Omental fat pad (tissue), 4 donors: Measurements from ENCODE around the gene RGS9. TPM values are rescaled to one million over a fixed set of nuclear protein-coding genes. Genes with fewer than 3 reads are reported as not detected.

ENCODE experiments used
- ATAC-seq: fragments of 150-250 bp; one replicate; pipeline ENCODE4 v1.9.1; 2016; ENCODE audit warnings: mild to moderate bottlenecking, moderate library complexity; ENCODE audit not compliant: low FRiP score
- DNase-seq: peaks from one replicate; pipeline ENCODE4 v3.0.0-alpha.2; 2019; ENCODE audit warnings: low spot score
- total RNA-seq, 4 donors: library from RNA; depleted of rRNA; stranded (reverse); fragments of >200 nt; gene quantifications; one replicate each; pipeline ENCODE4 v1.1.0, GENCODE V29; 2016
- TF ChIP-seq, protein P1 (sequence below), 3 donors: fragments of 450-650 bp; IDR thresholded peaks; one replicate each; pipeline ENCODE4 v1.5.1; 2016 to 2017; ENCODE audit warnings: antibody characterized with exemption in 3 of 3, mild to moderate bottlenecking in 3 of 3, moderate library complexity in 2 of 3

Gene RGS9
- total RNA-seq, 4 donors from 2014 or later: 1.1 to 5.6 (median 3.4) TPM

DNA sequence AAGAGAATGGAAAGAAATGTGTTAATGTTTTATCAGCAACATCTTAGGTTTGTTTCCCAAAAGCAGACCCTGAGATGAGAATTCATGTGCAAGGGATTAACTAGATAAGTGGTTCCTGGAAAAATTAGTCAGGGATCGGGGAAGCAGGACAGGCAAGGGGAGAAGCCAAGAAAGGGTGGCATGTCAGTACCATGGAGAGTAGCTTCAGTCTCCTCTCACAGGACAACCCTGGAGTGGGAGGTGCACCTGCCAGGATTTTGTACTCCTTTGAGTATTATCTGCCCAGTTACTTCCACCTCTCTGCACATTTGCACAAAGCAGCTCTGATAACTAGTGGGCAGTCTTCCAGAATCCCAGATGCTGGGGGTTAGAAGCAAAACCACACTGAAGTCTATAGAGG, 117.0 kb downstream of the RGS9 start:
- ATAC-seq: no peak
- TF ChIP-seq, protein P1, sequence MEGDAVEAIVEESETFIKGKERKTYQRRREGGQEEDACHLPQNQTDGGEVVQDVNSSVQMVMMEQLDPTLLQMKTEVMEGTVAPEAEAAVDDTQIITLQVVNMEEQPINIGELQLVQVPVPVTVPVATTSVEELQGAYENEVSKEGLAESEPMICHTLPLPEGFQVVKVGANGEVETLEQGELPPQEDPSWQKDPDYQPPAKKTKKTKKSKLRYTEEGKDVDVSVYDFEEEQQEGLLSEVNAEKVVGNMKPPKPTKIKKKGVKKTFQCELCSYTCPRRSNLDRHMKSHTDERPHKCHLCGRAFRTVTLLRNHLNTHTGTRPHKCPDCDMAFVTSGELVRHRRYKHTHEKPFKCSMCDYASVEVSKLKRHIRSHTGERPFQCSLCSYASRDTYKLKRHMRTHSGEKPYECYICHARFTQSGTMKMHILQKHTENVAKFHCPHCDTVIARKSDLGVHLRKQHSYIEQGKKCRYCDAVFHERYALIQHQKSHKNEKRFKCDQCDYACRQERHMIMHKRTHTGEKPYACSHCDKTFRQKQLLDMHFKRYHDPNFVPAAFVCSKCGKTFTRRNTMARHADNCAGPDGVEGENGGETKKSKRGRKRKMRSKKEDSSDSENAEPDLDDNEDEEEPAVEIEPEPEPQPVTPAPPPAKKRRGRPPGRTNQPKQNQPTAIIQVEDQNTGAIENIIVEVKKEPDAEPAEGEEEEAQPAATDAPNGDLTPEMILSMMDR (IDR thresholded peaks at IDR 0.05): no peak
- DNase-seq: no peak

DNA sequence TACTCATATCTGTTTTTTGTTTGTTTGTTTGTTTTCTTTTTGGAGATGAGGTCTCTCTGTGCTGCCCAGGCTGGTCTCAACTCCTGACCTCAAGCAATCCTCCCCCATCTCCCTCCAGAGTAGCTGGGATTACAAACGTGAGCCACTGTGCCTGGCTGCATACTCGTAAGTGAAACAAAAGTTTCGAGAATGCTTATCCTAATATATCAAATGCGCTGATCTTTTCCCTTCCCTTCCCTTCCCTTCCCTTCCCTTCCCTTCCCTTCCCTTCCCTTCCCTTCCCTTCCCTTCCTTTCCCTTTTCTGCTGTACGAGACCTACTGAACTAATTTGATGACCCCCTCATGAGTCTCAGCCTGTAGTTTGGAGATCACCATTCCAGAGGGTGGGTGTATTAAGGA, 122.1 kb downstream of the RGS9 start:
- TF ChIP-seq, protein P1 (IDR thresholded peaks at IDR 0.05): no peak
- ATAC-seq: no peak
- no peak for DNase-seq

DNA sequence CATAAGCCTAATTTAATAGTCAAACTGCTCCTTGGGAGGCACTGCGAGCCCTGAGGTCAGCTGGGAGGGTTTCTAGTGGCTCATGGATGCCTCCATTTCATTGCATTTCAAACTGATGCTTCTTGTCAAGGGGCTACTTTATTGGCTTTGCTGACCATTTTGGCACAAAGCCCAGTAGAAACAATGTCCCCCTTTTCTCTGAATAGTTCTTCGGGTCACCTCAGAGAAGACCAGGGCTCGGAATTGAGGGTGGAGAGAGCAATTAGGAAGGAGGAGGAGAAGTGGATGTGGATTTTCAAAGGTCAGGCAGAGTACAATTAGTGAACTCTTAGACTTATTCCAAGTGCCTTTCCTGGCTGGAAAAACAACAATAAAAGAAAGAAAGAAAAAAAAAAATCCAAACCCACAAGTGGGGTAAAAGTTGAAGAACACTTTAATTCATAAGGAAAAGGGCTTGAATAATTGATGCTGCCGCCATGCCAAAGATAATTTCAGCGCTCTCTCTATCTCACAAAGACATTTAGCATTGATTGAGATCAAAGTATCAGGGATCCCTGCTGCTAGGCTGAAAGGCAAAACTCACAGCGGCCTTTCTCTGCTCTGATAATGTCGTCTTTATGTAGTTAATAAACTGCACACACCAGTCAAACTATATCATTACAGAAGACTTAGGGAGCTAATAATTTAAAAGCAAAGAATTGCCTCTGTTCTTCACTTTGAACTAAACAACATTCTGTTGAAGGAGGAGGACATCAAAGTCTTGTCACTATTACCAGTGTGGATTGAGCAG, 122.7 kb downstream of the RGS9 start:
- TF ChIP-seq, protein P1 (IDR thresholded peaks at IDR 0.05): no peak
- ATAC-seq: no peak
- DNase-seq: no peak

DNA sequence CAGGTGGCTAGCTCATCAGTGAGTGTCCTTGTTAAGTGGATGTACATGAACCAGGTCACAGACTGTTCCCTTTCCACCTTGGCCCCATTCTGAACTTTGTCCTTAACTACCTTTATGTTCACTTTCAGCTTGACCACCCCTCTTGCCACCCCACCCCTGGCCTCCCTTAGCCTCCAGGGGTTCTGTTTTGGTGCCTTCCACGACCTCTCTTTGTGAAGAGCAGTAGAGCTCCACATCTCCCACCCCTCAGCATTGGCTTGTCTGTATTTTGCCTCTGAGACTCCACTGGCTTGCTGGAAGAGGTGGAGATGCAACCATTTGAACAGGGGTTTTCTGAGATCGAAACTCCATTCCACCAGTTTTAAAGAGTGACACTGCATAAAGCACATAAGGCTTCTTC, 123.5 kb downstream of the RGS9 start:
- ATAC-seq (no peak), DNase-seq (no peak)
- TF ChIP-seq, protein P1 (IDR thresholded peaks at IDR 0.05): no peak

DNA sequence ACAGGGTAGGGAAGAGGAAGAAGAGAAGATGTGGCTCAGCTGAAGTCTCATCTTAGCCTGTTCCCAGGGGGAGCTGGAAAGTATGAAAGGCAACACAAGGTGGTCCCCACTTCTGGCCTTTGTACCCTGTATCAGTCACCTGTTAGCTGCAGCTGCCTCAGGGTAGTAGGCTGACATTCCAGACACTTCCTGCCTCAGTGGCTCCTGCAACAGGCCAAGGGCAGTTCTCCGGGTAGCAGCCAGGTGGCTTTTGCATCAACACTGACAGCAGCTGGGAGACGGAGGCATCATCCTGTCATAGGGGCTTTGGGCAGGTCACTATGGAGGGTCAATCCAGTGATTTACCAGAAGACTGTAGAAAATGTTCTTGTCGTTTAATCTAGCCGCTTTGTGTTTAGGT, 124.0 kb downstream of the RGS9 start:
- DNase-seq: no peak
- TF ChIP-seq, protein P1 (IDR thresholded peaks at IDR 0.05): no peak

DNA sequence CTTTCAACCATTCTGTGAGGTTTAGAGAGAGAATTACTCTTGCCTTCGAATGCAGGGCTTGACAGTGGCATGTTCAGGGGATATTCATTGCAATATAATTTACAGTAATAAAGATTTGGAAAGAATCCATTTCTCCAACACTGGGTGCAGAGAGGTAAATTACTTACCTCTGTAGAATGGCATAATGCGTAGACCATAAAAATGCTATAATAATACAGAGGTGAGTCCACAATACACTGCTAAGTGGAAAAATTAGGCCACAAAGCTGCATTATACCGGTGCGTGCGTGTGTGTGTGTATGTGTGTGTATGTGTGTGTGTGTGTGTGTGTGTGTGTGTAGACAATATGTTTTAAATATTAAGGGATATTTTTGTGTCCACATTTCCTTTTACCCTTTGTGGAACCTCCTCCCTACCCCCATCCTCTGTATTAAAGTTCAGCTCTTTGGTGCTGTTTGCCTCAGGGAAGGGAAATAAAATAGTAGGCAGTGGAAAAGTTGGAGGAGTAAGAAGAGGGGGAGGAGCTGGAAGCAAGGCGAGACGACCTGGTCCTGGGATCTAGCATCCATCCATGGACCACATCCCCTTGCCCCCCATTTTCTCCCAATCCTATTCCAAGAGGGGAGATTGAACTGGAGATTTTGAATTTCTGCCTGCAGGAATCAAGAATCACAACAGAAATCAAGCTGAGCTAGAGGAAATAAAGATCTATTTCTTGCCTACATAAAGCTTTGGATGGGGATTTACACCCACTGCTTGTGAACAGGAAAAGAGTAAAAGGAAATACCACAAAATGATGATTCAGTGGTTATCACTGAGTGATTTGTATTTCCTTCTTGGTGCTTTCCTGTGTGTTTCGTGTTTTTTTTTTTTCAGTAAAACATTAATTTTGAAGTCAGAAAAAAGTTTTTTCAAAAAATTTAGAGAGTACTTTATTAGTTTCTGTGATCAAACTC, 124.8 kb downstream of the RGS9 start:
- no peak for ATAC-seq
- TF ChIP-seq, protein P1 (IDR thresholded peaks at IDR 0.05): no peak
- no peak for DNase-seq

More for the DNA sequence above, 124.0 kb downstream of the RGS9 start:
- ATAC-seq: no peak
